Fibroblast of pulmonary artery (primary cell): ENCODE results near the gene RTL1.

Experiments
- DNase-seq: peaks from one replicate; pipeline ENCODE4 v3.0.0-alpha.2; 2010; ENCODE audit warnings: low read depth
- H3K4me3 ChIP-seq: replicated peaks from 2 replicates; pipeline ENCODE4 v1.5.1; 2011; ENCODE audit warnings: low read depth, mild to moderate bottlenecking, control low read depth, low read length, moderate library complexity
- TF ChIP-seq, protein P1 (sequence below): IDR thresholded peaks from 2 replicates; pipeline ENCODE4 v1.5.1; 2011; ENCODE audit warnings: mild to moderate bottlenecking, control low read depth, low read length, inconsistent platforms; ENCODE audit errors: missing control alignments

The RTL1 gene

DNA sequence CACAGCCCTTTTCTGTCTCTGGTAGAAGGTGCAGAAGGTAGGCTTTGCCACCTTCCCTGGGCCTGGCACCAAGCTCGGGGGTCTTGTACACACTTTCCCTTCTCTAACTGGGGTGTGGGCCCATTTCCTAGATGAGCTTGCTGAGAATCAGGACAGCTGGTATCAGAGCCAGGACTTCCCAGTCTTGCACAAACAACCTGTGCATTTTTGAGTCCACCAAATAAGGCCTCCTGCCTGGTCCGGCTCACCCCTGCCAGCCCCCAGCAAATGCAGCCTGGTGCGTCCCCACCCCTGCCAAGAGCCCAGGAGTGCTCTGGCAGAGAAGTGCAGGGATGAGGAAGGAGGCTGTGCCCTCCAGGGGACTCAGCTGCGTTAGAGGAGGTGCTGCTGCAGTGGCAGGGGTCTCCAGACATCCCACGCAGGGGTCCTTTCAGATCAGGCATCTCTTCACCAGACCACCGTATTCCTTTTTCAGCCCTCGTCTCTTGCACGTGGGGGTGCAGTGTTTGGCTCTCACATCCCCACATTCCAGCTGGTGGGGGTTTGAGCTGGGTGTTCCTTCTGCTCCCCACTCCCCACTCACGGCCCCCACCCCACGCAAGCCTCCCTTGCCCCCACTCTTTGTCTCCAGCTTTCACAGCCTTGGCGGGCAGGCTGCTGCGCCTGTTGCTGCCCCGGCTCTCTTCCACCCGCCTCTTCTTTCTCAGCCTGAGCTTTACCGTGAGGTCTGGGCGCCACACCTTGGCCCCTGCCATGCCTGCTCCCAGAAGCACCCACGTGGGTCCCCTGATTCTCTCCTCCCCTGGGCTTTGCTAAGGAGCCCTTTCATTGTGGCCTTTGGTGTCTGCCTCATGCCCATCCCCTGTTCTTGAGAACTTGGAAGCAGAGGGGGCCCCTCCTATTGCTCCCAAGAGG lies 45.3 kb downstream of the RTL1 start:
- TF ChIP-seq, protein P1, sequence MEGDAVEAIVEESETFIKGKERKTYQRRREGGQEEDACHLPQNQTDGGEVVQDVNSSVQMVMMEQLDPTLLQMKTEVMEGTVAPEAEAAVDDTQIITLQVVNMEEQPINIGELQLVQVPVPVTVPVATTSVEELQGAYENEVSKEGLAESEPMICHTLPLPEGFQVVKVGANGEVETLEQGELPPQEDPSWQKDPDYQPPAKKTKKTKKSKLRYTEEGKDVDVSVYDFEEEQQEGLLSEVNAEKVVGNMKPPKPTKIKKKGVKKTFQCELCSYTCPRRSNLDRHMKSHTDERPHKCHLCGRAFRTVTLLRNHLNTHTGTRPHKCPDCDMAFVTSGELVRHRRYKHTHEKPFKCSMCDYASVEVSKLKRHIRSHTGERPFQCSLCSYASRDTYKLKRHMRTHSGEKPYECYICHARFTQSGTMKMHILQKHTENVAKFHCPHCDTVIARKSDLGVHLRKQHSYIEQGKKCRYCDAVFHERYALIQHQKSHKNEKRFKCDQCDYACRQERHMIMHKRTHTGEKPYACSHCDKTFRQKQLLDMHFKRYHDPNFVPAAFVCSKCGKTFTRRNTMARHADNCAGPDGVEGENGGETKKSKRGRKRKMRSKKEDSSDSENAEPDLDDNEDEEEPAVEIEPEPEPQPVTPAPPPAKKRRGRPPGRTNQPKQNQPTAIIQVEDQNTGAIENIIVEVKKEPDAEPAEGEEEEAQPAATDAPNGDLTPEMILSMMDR, result no peak
- DNase-seq, result no peak
- H3K4me3 ChIP-seq, result no peak overlapping the region

DNA sequence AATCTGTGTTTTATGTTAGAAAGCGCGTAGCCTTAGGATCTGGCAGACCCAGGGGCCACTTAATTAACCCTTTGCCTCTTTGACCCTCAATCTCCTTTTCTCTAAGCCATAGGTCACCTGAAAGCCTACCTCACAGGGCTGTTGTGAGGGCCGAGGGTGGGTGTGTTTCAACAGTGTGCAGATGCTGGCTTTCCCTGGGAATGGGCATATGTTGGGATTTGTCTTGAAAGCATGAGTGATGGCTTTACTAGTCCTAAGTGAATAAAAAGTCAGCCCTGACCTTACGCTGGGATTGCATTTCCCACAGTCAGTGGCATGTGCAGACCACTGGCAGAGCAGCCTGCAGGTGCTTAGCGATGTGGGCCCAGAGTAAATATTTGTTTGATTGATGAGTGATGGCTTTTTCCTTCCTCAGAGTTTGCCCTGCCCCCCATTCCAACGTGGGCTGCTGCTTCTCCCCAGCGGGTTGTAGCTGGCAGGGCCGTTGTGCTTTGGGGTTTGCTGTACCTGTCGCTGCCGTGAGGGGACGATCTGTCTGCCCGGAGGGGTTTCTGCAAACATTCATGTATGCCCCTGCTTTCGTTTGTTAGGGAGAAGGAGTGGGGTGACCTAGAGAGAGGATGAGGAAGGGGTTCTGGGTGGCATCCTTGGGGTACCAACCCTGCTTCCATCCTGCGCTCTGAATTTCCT lies 46.1 kb downstream of the RTL1 start:
- DNase-seq, result no peak
- TF ChIP-seq, protein P1, result no peak
- no peak overlapping the region for H3K4me3 ChIP-seq

DNA sequence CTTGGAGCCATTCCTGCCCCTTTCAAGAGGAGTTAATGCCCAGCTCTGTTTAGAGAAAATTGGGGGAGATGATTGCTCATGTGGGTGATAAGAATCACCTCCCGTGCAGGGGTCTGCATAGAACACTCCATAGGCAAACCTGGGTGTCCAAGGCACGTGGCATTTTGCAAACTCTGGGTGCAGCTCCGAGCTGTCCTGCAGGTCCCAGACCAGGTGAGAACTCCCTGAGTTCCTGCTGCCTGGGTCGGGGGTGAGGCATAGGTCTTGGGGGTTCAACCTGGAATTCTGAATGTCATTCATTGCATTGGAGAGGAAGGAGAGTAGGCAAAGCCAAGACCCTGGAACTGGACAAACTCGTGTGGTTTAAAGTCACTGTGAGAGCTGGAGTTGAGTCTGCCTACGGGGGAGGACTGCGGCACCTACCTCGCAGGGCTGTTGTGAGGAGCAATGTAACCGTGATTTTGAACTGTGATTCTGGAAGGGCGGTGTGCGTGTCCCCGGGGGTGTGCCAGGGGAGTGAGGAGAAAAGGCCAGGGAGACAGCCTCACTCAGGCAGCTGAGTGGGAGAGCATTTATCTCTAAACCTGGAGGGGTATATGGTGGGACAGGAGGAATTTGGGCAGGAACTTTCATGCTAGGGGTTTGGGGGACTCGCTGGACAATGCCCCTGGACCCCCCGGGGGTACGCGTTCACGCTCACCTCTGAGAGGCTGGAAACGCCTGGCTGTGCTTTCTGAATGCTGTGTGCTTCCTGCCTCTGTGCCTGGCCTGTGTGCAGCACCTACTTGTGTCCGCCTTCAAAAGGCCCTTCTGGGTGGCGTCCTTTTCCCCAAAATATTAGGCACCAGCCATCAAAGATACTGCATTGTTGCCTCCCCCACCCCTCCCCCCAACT lies 47.2 kb downstream of the RTL1 start:
- TF ChIP-seq, protein P1, result no peak
- no peak overlapping the region for H3K4me3 ChIP-seq
- DNase-seq, result no peak

DNA sequence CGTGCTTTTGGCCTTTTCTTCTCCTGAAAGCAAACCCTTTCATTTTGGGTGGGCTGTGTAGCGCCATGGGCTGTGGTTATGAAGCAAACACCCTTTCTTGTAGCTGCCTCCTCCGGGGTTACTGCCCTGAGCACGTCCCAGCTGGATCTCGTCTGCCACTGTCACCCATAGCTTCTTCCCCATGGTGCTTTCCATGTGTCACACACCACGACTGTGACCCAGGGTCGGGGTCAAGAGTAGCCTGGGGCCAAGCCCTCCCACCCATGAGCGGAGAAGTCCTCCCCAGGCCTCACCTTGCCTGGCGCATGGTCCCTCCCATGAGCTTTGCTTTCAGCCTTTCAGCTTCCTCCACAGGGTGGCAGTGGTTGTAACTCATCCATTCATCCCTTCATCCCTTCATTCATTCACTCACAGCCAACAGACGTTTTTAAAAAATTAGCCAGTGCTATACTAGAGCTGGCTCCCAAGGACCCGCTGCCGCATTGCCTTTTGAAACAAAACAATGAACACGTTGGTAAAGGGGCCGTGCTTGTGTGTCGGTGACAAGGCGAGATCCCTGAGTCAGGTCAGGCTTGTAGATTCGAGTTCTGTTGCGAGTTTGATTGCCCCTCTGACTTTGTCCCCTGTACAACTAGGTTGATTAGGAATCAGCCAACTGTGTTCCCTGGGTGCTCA lies 48.1 kb downstream of the RTL1 start:
- H3K4me3 ChIP-seq, result no peak overlapping the region

DNA sequence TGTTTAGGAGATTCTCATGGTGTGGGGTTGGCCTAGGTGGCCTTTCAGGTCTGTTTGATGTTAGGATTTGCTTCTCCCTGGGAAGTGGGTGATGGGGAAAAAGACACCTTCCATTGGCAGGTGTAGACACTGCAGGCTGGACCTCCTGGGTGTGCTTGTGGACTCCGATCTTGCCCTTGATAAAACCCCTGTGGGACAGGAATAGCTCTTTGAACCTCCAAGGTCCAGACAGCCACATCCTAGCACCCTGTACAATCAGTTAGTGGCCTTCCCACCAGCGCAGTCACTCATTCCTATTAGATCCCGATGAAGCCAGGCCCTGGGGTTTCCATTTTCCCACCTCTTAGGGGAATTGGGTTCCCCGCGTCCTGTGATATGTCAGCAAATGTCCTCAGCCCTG lies 49.1 kb downstream of the RTL1 start:
- TF ChIP-seq, protein P1, result no peak
- no peak for DNase-seq
- no peak overlapping the region for H3K4me3 ChIP-seq

More for the DNA sequence above, 48.1 kb downstream of the RTL1 start:
- DNase-seq, result no peak
- TF ChIP-seq, protein P1, result no peak

DNA sequence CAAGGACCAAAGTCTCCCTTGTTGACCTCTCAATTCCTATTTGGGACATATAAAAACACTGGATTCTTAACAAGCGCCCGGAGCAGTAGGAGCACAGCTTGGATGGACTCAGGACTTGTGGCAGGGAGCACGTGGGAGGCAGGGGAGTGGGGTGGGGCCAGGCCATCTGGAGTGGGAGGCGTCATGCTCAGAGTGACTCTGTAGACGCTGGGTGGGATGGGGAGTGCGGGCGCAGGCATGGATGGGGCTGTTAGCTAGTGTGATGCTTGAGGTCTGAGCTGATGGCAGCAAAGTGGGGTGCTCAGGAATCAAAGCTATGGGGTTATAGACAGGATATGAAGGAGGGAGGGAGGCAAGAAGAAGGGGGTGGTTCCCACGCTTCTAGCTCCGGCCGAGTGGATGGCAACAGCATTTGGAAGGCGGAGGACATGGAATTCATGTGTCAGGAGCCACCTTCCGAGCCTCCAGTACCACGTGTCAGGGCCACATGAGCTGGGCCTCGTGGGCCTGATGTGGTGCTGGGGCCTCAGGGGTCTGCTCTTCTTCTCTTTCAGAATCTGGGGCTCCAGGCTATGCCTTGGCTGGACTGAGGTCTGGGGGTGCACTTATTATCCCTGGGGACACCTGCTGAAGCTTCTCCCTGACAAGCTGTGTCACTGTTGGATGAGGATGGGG lies 51.4 kb downstream of the RTL1 start:
- TF ChIP-seq, protein P1, result no peak
- no peak overlapping the region for H3K4me3 ChIP-seq
- DNase-seq, result no peak
